ENCODE measurements around the gene CCDC70.

Gene CCDC70

DNA sequence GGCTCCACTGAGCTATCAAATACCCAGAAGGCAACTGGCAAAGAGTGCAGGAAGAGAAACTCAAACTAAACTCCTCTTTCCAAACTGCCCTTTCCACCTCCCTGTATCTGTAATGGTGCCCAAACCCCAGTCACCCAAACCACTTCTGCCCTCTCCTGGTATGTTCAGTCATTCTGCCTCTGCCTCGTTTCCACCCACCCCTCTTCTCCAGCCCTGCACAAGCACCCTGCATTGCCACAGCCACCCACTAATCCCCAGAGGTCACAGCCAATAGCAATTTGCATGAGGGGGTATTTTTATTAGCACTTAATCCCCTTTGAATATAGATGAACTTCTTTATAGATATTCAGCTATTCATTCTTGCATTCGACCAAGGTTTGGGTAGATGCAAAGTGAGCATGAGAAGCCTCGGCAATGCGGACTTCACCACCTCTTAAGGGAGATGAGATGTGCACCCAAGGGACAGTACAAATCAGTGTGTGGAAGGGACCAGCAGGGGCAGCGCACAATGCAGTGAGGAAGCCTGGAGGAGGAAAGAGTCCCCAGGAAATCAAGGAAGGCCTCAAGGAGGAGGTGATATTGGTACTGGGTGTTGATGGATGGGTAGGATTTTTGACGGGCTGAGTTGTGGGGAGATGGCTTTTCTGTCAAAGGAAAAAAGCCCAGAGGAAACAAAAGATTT, 29.2 kb upstream of the CCDC70 start:
- no peaks in the 10 kb centered on the region for H3K9me3 ChIP-seq (ENCODE audit: control insufficient read depth, insufficient read depth, low read length)
- no peak overlapping the region for H3K9ac ChIP-seq (ENCODE audit: low read depth, low read length)
- H3K36me3 ChIP-seq (ENCODE audit: control insufficient read depth, insufficient read depth, low read length): no peaks in the 10 kb centered on the region
- H3K27me3 ChIP-seq (ENCODE audit: control insufficient read depth, insufficient read depth, low read length): no peaks in the 10 kb centered on the region
- no peaks in the 10 kb centered on the region for H3K4me1 ChIP-seq (ENCODE audit: control insufficient read depth, insufficient read depth, low read length)
- no peak overlapping the region for H3K4me3 ChIP-seq (ENCODE audit: low read depth, low read length)

DNA sequence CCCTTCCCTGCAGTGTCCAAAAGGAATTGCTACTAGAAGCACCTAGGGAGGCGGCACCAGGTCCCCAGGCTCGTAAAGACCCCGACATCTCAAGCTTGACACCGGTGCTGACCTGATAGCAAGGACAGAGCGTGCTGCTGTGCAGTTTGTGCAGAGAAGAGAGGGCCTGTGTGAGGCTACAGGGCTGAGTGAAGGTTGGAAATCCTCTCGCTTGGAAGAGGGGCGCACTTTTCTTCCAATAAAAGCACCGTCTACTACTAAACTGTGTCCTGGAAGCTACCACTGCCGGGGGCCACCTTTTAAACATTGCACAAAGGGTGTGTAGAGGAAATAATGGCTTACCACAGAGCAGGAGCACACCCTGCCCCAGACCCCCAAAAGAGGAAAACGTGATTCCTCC, 27.8 kb upstream of the CCDC70 start:
- H3K27me3 ChIP-seq (ENCODE audit: control insufficient read depth, insufficient read depth, low read length): no peaks in the 10 kb centered on the region
- no peak overlapping the region for H3K4me3 ChIP-seq (ENCODE audit: low read depth, low read length)
- no peaks in the 10 kb centered on the region for H3K36me3 ChIP-seq (ENCODE audit: control insufficient read depth, insufficient read depth, low read length)
- H3K4me1 ChIP-seq (ENCODE audit: control insufficient read depth, insufficient read depth, low read length): no peaks in the 10 kb centered on the region
- no peak overlapping the region for H3K9ac ChIP-seq (ENCODE audit: low read depth, low read length)
- no peaks in the 10 kb centered on the region for H3K9me3 ChIP-seq (ENCODE audit: control insufficient read depth, insufficient read depth, low read length)

DNA sequence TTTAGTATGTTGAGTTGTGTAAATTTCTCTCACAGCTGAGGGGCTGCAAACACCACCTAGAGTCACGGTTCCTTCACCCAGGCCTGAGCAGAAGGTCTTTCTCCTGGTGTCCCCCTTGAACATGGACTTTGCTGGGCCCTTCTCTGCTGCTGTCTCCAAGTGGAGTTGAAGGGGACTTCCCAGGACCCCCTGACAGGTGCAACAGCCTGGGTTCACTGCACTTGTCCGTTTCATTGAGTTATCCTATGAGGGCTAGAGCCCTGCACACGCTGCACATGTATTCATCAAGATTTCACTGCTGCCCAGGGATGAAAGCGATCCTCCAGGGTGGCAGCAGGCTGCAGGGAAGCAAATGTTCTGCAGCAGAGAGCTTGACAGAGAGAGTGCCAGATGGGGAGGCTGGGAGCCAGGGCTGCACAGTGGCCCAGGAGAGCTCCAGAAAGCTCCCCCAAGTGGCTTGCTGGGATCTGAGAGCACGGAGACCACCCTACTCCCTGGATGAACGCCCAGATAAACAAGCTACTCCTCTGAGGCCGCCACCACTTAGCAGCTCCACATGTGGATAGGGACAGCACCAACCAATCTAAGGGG, 27.1 kb upstream of the CCDC70 start:
- Histone ChIP-seq H3K4me3 (ENCODE audit: low read depth, low read length) (no peak overlapping the region), H3K9ac (ENCODE audit: low read depth, low read length) (no peak overlapping the region), H3K9me3 (ENCODE audit: control insufficient read depth, insufficient read depth, low read length) (no peaks in the 10 kb centered on the region), H3K27me3 (ENCODE audit: control insufficient read depth, insufficient read depth, low read length) (no peaks in the 10 kb centered on the region), H3K4me1 (ENCODE audit: control insufficient read depth, insufficient read depth, low read length) (no peaks in the 10 kb centered on the region), H3K36me3 (ENCODE audit: control insufficient read depth, insufficient read depth, low read length) (no peaks in the 10 kb centered on the region)

DNA sequence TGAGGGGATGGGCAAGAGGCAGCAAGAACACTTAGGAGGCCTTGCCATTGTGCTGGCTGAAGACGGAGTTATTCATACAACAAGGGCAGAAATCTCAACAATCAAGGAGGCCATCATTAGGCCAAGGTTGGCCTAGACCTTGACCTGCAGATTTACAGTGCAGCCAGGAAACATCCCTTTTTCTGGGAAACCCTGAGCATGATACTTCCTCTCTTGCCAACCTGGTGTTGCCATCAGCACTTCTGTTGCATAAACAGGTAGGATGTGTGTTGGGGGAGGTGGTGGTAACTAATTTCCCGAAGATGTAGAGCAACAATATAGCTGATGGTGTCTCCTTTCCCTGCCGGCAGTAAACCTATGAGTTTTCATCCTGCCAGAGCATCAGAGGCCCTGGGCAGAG, 24.8 kb upstream of the CCDC70 start:
- H3K9ac ChIP-seq (ENCODE audit: low read depth, low read length): no peak overlapping the region
- no peaks in the 10 kb centered on the region for H3K4me1 ChIP-seq (ENCODE audit: control insufficient read depth, insufficient read depth, low read length)
- no peak overlapping the region for H3K4me3 ChIP-seq (ENCODE audit: low read depth, low read length)
- no peaks in the 10 kb centered on the region for H3K9me3 ChIP-seq (ENCODE audit: control insufficient read depth, insufficient read depth, low read length)
- H3K27me3 ChIP-seq (ENCODE audit: control insufficient read depth, insufficient read depth, low read length): no peaks in the 10 kb centered on the region
- H3K36me3 ChIP-seq (ENCODE audit: control insufficient read depth, insufficient read depth, low read length): no peaks in the 10 kb centered on the region

DNA sequence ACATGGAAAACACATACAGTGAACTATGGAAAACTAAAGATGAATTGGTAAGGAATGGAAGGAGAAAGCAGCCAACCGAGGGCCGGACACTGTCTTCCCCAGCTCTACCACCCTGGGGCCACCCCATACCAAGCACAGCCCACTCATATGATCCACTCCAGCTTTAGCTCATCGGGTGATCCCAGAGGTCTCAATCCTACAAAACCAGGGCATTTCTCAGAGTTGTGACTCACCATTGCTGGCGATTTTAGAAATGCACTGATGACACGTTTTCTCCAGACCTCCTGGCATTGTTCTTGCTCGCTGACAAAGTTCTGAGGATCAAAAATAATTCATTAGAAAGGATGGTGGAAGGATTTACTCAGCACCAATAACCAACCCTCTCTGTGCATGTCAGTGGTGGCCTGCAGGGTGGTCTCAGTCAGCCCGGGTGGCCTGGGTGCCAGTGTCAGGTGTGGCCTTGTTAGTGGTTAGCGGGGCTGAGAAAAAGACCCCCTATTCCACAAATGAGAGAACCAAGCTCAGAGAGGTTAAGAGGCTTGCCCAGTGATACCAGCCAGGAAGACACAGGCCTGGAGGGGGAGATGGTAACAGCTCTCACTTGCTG, 23.4 kb upstream of the CCDC70 start:
- no peaks in the 10 kb centered on the region for H3K27me3 ChIP-seq (ENCODE audit: control insufficient read depth, insufficient read depth, low read length)
- no peak overlapping the region for H3K4me3 ChIP-seq (ENCODE audit: low read depth, low read length)
- H3K9me3 ChIP-seq (ENCODE audit: control insufficient read depth, insufficient read depth, low read length): no peaks in the 10 kb centered on the region
- H3K36me3 ChIP-seq (ENCODE audit: control insufficient read depth, insufficient read depth, low read length): no peaks in the 10 kb centered on the region
- H3K9ac ChIP-seq (ENCODE audit: low read depth, low read length): no peak overlapping the region
- H3K4me1 ChIP-seq (ENCODE audit: control insufficient read depth, insufficient read depth, low read length): no peaks in the 10 kb centered on the region

DNA sequence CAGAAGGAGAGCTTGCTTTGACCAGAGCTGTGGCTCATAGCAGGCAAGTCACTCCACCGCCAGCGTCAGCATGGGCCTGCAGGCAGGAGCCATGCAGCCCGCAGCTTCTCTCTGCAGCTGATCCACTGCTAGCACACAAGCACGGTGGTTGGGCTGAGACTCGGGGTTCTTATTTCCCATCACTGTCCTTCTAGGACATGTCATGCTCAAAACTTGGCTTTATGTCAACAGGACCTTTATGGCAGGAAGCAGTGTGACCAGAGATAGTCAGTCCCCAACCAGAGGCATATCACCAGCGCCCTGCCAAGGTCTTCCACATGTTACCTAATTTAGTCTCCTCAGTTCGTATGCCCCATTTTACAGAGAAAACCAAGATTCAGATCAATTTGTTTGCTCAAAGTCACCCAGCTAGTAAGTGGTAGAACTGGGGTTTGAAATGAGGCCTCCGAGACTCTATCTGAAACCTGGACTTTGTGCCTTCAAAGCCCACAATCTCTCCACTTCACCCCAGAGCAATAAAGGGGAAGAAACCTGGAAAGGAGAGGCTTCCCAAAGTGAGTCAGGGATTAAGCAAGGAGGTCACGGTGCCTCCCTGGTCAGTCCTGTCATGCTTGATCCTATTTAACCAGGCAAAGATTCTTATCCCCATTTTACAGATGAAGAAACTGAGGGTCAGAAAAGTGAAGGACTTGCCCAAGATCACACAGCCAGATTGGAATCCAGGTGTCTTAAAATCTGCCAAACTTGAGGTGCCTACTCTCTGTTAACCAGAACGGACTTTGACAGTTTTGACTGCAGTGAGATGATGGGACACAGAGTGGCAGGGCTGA, 21.8 kb upstream of the CCDC70 start:
- Histone ChIP-seq H3K36me3 (ENCODE audit: control insufficient read depth, insufficient read depth, low read length) (no peaks in the 10 kb centered on the region), H3K27me3 (ENCODE audit: control insufficient read depth, insufficient read depth, low read length) (no peaks in the 10 kb centered on the region), H3K4me1 (ENCODE audit: control insufficient read depth, insufficient read depth, low read length) (peaks cover 2% of the 10 kb centered on the region), H3K4me3 (ENCODE audit: low read depth, low read length) (no peak overlapping the region), H3K9me3 (ENCODE audit: control insufficient read depth, insufficient read depth, low read length) (no peaks in the 10 kb centered on the region), H3K9ac (ENCODE audit: low read depth, low read length) (no peak overlapping the region)

DNA sequence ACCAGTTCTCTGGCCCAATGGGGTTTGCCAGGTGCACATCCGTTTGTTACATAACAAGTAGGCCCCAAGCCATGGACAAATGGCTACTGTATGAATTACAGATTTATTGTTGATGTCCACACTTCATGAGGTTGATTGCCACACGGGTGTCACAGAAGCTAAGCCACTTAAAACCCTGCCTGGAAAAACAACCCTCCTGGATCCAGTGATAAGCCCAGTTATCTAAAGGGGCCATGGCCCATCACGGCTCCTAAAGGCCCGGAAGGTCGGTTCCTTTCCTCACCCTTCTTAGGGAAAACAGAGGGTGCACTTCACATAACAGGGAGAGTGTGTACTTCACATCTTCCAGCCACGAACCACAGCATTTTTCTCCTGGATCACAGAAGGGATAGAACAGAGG, 20.9 kb upstream of the CCDC70 start:
- peaks cover 6% of the 10 kb centered on the region for H3K4me1 ChIP-seq (ENCODE audit: control insufficient read depth, insufficient read depth, low read length)
- H3K9ac ChIP-seq (ENCODE audit: low read depth, low read length): no peak overlapping the region
- H3K9me3 ChIP-seq (ENCODE audit: control insufficient read depth, insufficient read depth, low read length): no peaks in the 10 kb centered on the region
- no peak overlapping the region for H3K4me3 ChIP-seq (ENCODE audit: low read depth, low read length)
- H3K36me3 ChIP-seq (ENCODE audit: control insufficient read depth, insufficient read depth, low read length): no peaks in the 10 kb centered on the region
- H3K27me3 ChIP-seq (ENCODE audit: control insufficient read depth, insufficient read depth, low read length): peaks cover 2% of the 10 kb centered on the region

DNA sequence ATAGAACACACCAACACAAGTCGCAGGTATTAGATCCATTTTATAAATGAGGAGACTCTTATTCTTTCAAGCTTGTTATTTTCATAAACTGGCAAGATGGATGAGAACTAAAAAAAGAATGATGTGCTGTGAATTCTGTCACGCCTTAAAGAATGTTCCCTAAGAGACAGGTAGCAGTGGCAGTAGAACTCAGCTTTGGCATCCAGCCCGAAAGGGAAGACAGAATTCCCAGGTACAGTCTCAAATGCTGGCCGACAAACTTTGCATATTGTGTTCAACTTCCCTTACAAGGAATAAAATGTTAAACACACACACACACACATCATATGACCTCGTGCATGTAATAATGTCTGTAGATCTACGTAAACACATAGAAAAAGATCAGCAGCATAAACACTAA, 20.0 kb upstream of the CCDC70 start:
- no peaks in the 10 kb centered on the region for H3K9me3 ChIP-seq (ENCODE audit: control insufficient read depth, insufficient read depth, low read length)
- no peak overlapping the region for H3K4me3 ChIP-seq (ENCODE audit: low read depth, low read length)
- H3K4me1 ChIP-seq (ENCODE audit: control insufficient read depth, insufficient read depth, low read length): peaks cover 6% of the 10 kb centered on the region
- H3K36me3 ChIP-seq (ENCODE audit: control insufficient read depth, insufficient read depth, low read length): no peaks in the 10 kb centered on the region
- peaks cover 2% of the 10 kb centered on the region for H3K27me3 ChIP-seq (ENCODE audit: control insufficient read depth, insufficient read depth, low read length)
- H3K9ac ChIP-seq (ENCODE audit: low read depth, low read length): no peak overlapping the region

DNA sequence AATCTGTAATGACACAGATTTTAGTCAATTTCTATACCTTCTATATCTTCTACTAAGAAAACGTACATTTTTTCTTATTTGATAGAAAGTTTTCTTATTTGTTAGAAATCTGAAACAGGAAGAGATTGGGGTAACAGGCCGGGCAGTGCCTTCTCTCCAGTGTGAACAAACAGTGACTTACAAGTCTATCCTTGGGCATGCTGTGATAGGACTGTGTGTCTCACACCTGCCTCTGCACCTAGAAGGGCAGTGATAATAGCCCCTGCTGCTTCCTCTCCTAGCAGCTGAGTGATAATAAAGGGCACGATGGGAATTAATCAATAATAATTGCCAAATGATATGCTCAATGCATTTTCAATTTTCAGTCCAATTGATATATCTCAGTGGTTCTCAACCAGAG, 18.2 kb upstream of the CCDC70 start:
- no peak overlapping the region for H3K9ac ChIP-seq (ENCODE audit: low read depth, low read length)
- H3K9me3 ChIP-seq (ENCODE audit: control insufficient read depth, insufficient read depth, low read length): no peaks in the 10 kb centered on the region
- peaks cover 2% of the 10 kb centered on the region for H3K27me3 ChIP-seq (ENCODE audit: control insufficient read depth, insufficient read depth, low read length)
- no peak overlapping the region for H3K4me3 ChIP-seq (ENCODE audit: low read depth, low read length)
- no peaks in the 10 kb centered on the region for H3K36me3 ChIP-seq (ENCODE audit: control insufficient read depth, insufficient read depth, low read length)
- H3K4me1 ChIP-seq (ENCODE audit: control insufficient read depth, insufficient read depth, low read length): peaks cover 6% of the 10 kb centered on the region

DNA sequence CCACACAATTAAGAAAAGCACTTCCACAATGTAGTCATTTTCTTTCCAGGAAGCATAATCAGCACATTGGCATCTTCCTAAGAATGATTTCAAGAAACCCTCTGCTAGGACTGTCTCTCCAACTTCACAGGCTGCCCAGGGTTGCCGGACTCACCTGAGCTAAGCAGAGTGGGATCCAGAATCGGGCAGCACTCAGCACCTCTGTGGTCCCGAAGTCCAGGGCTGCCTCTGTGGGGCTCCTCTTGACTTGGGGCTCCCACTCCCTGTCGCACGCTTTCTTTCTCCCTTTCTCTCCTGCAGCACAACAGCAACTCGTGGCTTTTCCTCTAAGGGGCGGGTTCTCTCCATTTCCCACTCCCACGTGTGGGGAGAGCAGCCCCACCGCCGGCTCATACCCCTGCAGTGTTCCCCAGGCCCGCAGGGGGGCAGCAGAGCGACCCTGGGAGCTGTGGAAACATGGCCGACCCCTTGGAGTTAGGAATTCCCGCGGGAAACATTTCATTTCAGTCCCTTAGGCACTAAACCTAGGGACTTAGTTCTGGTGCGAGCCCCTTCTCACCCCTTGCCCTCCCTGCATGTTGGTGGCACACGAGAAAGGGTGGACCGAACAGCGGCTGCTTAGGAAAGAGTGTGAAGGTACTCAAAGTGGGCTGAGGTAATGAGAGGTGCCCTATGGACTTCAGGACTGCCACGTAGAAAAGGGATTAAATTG, 16.8 kb upstream of the CCDC70 start, which contains the start of gene TMEM272:
Gene TMEM272, minus strand, starts transcription at position 316 of the 712 bp plus-strand sequence. CDS start 6,647 bp downstream, outside the sequence.
- H3K4me1 ChIP-seq (ENCODE audit: control insufficient read depth, insufficient read depth, low read length): peaks cover 6% of the 10 kb centered on the region
- peak within 1 kb of the TSS; percentile 41 for H3K4me3 ChIP-seq (ENCODE audit: low read depth, low read length)
- H3K27me3 ChIP-seq (ENCODE audit: control insufficient read depth, insufficient read depth, low read length): peaks cover 2% of the 10 kb centered on the region
- H3K9me3 ChIP-seq (ENCODE audit: control insufficient read depth, insufficient read depth, low read length): no peaks in the 10 kb centered on the region
- peak within 1 kb of the TSS; percentile 73 for H3K9ac ChIP-seq (ENCODE audit: low read depth, low read length)
- no peaks in the 10 kb centered on the region for H3K36me3 ChIP-seq (ENCODE audit: control insufficient read depth, insufficient read depth, low read length)

DNA sequence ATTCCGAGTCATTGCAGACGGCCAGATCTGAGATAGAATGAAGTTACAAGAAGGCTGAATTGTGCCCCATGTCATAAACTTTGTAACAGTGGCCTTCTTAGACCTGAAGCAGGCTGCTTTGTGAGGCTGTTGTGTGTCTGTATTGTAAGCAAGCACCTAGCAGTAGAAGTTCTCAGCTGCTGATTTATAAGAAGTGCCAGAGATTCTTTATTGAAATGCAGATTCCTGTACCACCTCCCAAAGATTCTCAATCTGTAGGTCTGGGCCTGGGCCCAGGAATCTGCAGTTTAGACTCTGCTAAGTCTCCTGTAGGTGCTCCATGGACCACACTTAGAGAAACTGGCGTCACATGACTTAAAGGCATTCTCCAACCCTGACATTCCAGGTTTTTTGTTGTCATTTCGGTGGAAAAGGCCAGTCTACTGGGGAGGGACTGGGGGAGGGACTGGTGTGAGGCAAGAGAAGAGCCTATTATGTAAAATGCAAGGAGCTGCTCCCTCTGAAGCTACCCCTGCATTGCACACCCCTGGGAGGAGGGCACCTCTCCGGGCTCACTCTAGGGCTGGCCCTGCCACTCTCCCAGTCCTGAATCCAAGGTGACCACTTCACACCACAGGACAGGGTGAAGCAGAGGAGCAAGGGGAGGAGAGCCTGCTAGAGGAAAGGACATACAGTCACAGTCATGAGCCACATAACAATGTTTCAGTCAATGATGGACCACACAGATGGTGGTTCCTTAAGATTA, 16.0 kb upstream of the CCDC70 start:
- no peak overlapping the region for H3K9ac ChIP-seq (ENCODE audit: low read depth, low read length)
- peaks cover 2% of the 10 kb centered on the region for H3K27me3 ChIP-seq (ENCODE audit: control insufficient read depth, insufficient read depth, low read length)
- H3K9me3 ChIP-seq (ENCODE audit: control insufficient read depth, insufficient read depth, low read length): no peaks in the 10 kb centered on the region
- no peaks in the 10 kb centered on the region for H3K36me3 ChIP-seq (ENCODE audit: control insufficient read depth, insufficient read depth, low read length)
- H3K4me1 ChIP-seq (ENCODE audit: control insufficient read depth, insufficient read depth, low read length): peaks cover 6% of the 10 kb centered on the region
- H3K4me3 ChIP-seq (ENCODE audit: low read depth, low read length): no peak overlapping the region

Data from iPS-15b (cell line).